ENCODE measurements around the gene CHL1.

GRCh38 chr3:204102-204501 is 7.5 kb downstream of the CHL1 start:
- TF ChIP-seq CTCF (IDR thresholded peaks at IDR 0.05; ENCODE audit: borderline replicate concordance, extremely low read depth, low read length, poor library complexity, severe bottlenecking) = no peak
- no peak for TF ChIP-seq EZH2 (IDR thresholded peaks at IDR 0.05; ENCODE audit: borderline replicate concordance, low read depth, low read length, severe bottlenecking)

Data from DND-41 (cell line).